GM19395 (cell line): ENCODE data around the gene STMN1.

Source experiments
- ATAC-seq: cut with Tn5 transposase; IDR thresholded peaks from one replicate; pipeline ENCODE4 v1.9.1; 2021; ENCODE audit warnings: mild to moderate bottlenecking, moderate library complexity; ENCODE audit not compliant: unreplicated experiment

The STMN1 gene

DNA sequence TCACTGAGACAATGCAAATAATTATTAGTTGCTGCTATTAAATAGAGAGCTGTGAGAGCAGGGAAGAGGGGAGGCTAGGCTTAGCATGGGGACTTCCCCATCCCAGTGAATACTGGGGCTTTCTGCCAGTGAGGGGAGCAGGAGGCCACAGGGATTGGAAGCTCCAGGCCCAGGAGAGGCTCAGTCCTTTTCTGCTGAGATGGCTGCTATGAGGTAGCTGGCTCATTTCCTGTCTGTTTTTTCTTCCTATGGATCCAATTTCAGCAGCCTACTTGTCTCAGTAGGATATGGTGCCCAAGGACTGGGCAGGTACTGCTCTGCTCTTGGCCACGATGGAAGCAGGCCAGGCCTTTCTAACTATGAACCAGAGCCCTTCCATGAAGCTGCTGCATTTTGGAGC lies 10.0 kb downstream of the STMN1 start:
- ATAC-seq = no peak

DNA sequence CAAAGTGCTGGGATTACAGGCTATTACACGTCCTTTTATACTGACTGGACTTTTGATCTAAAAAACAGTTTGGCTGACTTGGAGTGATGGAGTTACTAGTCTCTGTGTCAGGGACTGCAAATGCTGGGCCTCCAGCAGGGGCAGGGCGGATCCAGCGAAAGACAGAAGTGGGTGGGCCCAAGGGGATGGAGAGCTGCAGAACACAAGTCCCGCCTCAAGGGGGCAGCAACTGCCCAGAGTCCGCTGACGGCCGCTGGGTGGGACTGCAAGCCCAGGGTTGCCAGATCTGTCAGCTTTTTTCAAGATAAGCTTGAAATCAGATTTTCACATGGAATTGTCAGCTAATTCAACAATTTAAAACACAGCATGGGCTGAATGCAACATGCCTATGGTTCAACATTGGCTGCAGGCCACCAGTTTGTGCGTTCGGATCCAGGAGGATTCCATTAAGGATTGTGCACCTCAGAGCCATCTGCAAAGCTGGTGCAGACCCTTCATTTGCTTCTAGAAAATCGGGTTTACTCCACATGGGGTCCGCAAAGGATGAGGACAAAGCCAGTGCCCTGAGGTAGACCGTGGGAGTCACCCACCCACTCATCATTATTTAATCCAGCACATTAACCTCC lies 10.7 kb downstream of the STMN1 start:
- peak; percentile 90 for ATAC-seq

DNA sequence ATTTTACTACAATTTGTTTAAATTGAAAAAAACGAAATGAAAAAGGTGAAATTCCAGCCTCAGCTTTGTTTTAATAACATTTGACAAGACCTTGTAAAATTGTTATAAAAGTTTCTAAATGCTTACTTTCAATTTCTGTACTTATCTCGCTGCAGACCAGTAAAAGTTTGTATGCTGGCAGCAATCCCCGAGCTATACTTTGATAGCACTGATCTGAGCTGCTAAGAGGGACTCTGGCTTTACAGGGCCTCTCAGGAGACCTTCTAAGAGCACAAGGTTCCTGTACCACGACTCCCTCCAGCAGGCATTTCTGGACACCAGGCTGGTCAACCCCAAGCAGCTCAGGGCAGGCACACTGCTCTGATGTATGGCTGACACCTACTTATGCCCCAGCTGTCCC lies 13.1 kb downstream of the STMN1 start:
- ATAC-seq = no peak

- no peak for ATAC-seq
Observed at GRCh38 chr1:25891606-25892005, 14.6 kb downstream of the STMN1 start.

- ATAC-seq = no peak
Observed at GRCh38 chr1:25890239-25891034, 15.8 kb downstream of the STMN1 start.

DNA sequence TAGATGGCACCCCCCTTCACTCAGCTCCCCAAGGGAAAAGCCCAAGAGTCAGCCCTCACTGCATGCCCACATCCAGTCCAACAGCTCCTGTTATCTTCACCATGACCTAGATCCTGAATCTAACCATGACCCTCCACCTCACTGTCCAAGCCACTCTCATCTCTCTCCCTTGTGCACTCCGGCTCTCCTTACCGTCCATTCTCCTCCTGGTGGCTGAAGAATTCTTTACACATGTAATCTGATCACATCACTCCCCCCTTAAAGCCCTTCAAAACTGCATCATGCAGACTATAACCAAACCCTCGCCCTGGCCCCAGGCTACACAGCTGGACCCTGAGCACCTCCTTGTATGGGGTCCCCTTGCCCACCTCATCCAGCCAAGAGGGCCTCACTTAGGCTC lies 16.7 kb downstream of the STMN1 start:
- no peak for ATAC-seq

GRCh38 chr1:25888426-25888987 lies 17.7 kb downstream of the STMN1 start:
- ATAC-seq = no peak

- no peak for ATAC-seq
Observed at GRCh38 chr1:25885602-25886001, 20.6 kb downstream of the STMN1 start.

DNA sequence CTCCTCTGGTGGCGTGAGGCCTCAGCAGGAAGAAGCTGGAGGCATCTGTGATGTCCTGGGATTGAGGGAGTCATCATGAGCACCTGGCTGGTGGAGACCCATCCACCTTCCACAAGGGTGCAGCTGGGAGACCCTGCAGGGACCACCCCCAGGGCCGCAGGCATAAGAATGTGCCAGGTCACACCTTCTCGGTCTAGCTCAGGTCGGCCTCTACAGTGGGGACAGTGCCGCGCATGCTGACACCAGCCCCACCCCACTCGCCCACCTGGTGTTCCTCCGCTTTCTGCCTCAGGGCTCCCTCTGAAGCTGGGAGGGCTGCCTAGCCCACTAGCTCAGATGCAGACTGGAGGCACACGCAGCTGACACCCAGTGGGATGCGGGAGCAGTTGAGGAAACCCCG lies 25.0 kb downstream of the STMN1 start:
- no peak for ATAC-seq

GRCh38 chr1:25880518-25880917 lies 25.7 kb downstream of the STMN1 start:
- ATAC-seq = no peak

GRCh38 chr1:25879675-25880074 lies 26.5 kb downstream of the STMN1 start:
- no peak for ATAC-seq

GRCh38 chr1:25878690-25879089 lies 27.5 kb downstream of the STMN1 start:
- no peak for ATAC-seq

DNA sequence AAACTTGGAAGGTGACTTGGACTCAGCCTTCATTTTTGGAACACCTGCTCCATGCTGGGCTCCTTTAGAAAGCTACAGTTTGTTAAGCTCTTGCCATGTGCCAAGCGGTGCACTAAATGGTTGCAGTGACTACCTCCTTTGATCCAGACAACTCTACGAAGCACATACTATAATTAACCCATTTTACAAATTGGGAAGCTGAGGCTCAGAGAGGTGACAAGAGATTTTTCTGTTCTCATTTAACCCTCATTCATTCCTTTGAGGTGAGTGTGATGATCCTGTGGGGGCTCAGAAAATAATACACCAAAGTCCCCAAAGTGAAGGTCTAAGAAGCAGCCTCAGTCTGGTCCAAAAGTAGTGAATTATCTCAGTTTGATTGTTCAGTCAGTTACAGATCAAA lies 29.1 kb downstream of the STMN1 start:
- no peak for ATAC-seq

- ATAC-seq = no peak
Observed at GRCh38 chr1:25876693-25877077, 29.5 kb downstream of the STMN1 start.

DNA sequence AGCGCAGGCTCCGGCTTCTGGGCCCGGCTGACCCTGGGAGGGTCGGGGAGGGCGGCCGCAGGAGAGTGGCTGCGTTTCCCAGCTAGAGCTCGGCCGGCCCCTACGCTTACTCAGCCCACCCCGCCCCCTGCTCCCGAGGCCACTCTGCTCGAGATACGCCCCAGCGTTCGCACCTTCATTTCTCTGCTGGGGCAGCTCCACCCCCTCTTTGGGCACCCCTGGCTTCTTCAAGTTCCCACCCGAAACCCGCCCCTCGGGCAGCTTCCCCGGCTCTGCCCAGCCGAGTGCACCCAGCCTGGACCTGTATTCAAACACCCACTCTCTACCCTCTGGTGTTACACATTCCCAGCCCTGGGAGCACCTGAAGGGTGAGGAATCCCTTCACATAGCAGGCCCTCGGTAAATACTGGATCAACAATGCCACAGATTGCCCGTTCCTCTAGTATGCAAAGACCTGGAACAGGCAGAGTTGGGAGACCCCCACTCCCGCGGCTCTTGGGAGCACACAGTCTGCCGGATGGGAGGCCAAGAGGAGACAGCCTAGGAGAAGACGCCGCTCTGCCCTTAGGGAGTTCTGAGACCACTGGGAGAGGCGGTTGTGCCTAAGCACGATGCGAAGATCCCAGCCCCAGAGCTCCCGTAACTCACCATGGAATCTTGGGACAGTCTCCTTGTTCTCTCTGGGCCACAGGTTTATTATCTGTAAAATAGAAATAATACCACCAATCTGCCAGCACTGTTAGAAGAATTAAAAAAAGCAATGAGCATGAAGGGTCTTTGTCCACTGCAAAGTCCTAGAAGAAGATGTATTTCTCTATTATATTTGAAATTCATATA lies 30.1 kb downstream of the STMN1 start:
- ATAC-seq = no peak

GRCh38 chr1:25875154-25875855 lies 30.9 kb downstream of the STMN1 start, which contains the start of gene PAQR7:
Gene PAQR7, minus strand, starts transcription at chr1:25875708. Its CDS starts 11,869 bp downstream, at chr1:25863839.
- ATAC-seq = peak; percentile 56

- no peak for ATAC-seq
Observed at GRCh38 chr1:25874635-25875153, 31.5 kb downstream of the STMN1 start.

- no peak for ATAC-seq
Observed at GRCh38 chr1:25874209-25874608, 32.0 kb downstream of the STMN1 start.

GRCh38 chr1:25873120-25873519 lies 33.1 kb downstream of the STMN1 start:
- ATAC-seq = no peak

DNA sequence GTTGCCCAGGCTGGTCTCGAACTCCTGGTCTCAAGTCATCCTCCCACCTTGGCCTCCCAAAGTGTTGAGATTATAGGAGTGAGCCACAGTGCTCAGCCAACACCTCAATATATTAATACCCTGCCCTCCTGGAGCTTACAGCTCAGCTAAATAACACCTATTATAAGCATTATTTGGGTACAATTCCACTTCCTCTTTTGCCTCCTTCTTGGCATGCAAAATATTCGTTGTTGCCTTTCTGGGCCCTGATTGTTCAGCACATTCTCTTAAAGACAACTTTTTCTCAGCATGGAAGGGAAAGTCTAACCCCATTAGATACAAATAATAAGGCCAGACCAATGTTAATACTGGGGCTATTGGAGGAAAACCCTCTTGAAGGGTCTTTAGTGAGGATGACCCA lies 33.5 kb downstream of the STMN1 start:
- ATAC-seq = no peak
